Limb (tissue), 2 donors: ENCODE data around the gene CACNA2D2.

Experiments
- DNase-seq, 2 donors: peaks; one replicate each; pipeline ENCODE4 v3.0.0-alpha.2; 2016; ENCODE audit errors: extremely low spot score in 2 of 2

The CACNA2D2 gene

GRCh38 chr3:50503504-50504342 lies at the start of gene CACNA2D2:
CACNA2D2 (minus strand) TSS chr3:50503634; CDS start chr3:50503423, 211 bp downstream.
- peak; percentile 63 to 88 for DNase-seq

DNA sequence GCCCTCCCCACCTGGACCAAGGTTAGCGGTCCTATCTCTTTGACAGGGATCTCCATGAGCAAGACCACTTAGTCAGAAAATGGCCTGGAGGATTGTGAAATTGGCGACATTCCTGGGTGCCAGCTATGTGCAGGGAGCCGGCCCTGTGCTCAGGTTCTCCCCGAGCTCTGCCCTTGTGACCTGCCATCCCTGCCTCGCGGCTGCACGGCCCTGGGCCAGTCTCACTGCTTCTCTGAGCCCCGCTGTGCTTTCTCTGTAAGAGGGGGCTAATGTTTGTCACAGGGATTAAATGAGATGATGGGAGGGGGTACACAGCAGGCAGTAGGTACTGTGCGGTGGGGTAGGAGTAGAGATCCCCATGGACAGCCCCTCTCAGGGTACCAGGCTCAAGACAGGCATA lies 49.2 kb upstream of the CACNA2D2 start:
- no peak for DNase-seq

- DNase-seq = no peak
These were observed 48.4 kb upstream of the CACNA2D2 start for GRCh38 chr3:50551681-50552435.

GRCh38 chr3:50551054-50551659 lies 47.7 kb upstream of the CACNA2D2 start:
- DNase-seq = no peak

GRCh38 chr3:50550079-50550736 lies 46.8 kb upstream of the CACNA2D2 start:
- DNase-seq = peak; percentile 49 to 85

- no peak for DNase-seq
These were observed 45.8 kb upstream of the CACNA2D2 start for GRCh38 chr3:50549226-50549625.

DNA sequence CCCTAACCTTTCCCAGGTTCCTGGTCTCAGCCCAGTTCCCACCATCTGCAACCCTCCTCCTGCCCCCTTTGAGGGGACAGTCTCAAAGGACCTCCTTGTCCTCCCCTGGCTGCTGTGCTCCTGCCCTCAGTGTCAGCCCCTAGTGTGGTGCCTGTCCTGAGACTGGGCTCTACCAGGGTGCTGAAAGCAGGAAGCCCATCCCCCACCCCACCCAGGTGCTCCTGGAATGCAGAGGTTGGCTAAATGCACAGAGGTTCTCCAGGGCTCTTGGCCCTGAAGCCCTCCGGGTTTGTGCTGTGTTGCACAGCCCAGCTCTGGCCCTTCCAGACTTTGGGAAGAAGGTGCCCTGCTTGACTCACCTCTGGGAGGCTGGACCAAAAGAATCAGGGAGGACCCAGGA lies 42.3 kb upstream of the CACNA2D2 start:
- DNase-seq = no peak

DNA sequence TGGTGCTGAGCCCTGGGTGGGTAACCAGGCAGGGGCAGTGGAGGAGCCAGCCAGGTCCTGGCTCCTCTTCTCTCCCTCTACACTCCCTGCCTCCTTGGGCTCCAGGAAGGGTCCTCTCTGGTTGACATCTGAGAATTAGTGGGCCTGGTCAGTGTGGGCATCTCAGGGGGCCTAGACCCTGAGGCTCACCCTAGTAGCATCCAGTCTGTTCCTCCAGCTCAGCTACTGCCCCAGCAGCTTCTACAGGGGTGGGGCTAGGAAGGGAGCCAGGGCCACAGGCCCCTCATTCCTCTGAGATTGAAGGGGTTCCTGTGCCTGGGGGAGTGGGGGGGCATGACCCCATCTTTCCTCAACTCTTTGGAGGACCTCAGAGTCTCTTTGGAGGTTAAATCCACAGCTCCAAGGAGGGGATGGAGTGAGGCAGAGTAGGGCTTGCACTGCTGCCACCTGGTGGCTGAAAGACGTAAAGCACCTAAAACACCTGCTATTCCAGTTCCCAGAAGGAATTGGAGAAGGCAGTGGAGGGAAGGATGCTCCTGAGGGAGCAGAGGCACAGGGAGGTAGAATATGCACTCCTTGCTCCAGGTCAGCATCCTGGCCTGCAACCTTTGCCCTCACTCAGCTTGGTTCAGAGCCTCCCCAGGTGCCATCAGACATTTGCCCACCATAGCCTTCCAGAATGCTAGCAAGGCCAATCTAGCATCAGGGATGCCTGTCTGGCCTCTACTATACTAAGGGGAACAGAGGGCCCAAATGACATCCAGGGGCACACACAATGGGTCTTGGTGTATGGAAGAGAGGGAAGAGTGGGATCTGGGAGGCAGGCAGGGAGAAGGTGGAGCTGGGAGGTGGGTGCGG lies 39.0 kb upstream of the CACNA2D2 start:
- DNase-seq = peak; percentile 71 to 87

DNA sequence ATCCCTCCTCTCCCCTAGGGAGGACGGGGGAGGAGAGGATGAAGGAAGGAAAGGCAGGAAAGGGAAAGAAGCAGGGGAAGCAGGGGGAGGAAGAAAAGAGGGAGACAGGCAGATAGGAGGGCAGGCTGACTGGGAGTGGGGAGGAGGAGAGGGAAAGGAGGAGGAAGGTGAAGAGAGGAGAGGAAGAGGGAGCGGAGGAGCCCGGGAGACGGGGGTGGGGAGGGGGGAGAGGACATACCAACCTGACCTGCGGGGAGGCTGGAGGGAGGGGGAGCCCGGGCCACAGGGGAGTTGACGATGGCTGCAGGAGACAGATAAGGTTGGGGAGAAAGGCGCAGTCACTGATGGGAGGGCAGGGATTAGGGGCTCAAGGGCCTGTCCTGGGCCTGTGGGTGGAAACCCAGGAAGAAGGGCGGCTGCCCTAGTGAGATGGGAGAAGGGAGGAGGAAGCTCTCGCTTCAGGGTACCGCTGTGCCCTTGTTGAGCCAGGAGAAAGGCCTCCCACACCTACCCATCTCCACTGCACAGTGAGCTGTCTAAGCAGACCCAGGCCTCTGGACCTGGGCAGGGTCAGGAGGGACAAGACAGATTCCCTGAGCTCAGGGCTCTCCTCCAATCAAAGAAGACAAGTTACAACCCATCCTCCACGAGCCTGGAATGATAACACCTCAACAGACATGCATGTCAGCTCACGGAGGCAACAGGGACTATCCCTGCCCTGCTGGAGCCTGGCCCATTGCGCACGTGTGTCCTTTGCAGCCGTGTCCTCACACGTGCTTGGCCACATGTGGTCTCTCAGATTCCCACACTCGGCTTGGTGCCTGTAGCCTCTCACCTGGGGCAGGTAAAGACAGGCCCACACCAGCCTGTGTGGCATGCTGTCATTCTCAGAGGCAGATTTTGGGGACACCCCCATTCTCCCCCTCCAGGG lies 36.2 kb upstream of the CACNA2D2 start:
- no peak for DNase-seq

DNA sequence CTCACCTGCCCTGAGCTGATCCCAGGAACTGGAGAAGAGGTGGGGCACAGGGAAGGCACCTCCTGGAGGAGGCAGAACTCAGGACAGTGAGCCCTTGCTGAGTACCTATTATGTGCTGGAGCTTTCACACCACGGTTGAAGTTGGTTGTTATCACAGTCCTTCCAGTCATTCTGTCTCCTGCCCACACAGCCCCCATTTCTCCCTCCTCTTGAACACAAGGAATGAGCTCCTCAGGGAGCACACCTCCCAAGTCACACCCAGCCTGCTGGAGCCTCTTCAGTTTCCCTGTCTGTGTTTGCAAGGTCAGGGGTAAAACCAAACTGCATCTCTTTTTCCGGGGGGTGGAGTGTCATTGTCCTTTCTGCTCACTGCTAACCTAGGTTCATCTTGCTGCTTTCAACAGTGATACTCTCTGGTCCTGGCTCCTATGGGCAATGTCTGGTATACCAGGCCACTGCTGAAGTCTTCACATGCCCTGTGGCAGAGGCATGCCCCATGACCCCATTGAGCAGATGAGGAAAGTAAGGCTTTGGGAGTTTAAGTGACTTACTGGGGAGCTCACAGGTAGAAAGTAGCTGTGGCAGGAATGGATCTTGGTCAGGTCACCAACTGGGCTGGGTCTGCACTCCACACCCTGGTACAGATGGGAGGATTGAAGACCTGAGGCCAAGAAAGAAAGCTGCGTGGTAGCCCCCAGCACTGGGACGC lies 34.1 kb upstream of the CACNA2D2 start:
- DNase-seq = no peak

- no peak for DNase-seq
These were observed 33.2 kb upstream of the CACNA2D2 start for GRCh38 chr3:50536471-50537180.

- no peak for DNase-seq
These were observed 31.4 kb upstream of the CACNA2D2 start for GRCh38 chr3:50534681-50535330.

DNA sequence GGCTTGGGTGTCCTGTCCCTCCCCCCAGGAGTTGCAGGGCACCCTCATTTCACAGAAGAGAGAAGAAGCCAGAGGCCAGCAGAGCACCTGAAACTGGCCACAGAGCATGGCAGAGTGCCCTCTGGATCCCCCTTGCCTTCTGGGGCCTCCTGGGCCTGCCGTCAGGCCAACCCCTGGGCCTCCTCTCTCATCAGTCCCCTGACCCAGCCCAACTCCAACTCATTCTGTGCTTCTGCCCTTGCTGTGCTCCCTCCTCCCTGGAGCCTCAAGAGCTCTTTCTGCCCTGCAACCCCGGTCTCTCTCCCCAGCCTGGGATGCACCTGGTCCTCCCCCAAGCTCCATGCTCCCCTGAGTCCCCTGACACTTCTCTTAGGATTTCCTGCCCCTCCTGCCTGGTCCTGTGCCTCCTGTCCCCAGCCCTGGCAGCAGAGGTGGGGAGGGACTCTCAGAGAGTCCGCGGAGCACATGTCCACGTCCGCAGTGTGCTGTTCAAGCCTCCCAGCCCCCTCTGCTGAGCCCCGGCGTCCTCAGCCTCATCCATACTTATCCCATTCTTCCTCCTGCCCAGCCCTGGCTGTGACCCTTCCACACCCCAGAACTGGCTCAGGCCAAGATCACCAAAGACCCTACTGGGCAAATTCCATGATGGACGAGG lies 30.5 kb upstream of the CACNA2D2 start:
- no peak for DNase-seq

DNA sequence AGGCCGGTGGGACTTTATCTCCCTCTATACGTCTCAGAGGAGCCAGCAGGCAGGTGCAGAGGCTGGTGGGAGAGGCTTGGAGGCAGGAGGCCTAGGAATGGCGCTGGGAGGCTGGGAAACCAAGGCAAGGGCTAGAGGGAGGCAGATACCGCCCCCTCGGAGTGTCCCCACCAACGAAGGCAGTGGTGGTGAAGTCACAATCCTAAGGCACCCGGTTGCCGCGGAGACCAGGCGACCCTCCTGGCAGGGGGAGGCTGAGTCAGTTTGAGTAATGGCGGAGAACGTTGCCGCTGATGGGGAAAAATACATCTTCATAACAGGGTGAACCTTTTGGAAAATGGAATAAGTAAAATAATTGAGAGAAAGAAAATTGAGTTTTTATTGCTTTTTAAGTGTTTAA lies 29.9 kb upstream of the CACNA2D2 start:
- DNase-seq = no peak

- DNase-seq = no peak
These were observed 28.8 kb upstream of the CACNA2D2 start for GRCh38 chr3:50532062-50532705.

DNA sequence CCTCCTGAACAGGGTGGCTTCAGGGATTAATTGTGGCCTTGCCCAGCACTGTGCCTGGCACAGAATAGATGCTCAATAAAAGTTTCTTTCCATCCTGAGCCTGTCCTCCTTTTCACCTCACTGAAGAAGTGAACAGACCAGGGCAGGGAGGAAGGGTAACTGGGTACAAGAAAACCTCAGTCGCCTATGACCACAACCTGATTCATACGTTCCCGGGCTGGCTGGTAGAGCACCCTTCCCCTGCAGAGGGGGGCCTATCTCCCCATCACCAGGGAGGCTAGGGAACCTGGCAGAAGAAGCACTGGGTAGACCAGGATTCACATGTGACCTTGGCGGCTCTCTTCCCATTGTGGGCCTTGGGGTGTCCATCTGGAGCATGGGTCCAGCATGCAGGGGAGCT lies 27.8 kb upstream of the CACNA2D2 start:
- DNase-seq = no peak
